Sigmoid colon (tissue), 7 donors: ENCODE data around the gene PLEKHS1. TPM values are rescaled to one million over a fixed set of nuclear protein-coding genes. Genes with fewer than 3 reads are reported as not detected.

Experiments
- DNase-seq: peaks from one replicate; pipeline ENCODE4 v3.0.0-alpha.2; 2019
- H3K27ac ChIP-seq, 4 donors: fragments of 200-600 bp; sonication (generic); one replicate each; pipeline ENCODE4 v1.5.1; 2016 to 2019; ENCODE audit warnings: mild to moderate bottlenecking in 1 of 4
- H3K27me3 ChIP-seq, 3 donors: fragments of 200-600 bp; sonication (generic); one replicate each; pipeline ENCODE4 v1.5.1; 2019; ENCODE audit warnings: mild to moderate bottlenecking in 1 of 3
- H3K36me3 ChIP-seq, 4 donors: fragments of 200-600 bp; sonication (generic); one replicate each; pipeline ENCODE4 v1.5.1; 2016 to 2019
- H3K4me1 ChIP-seq, 4 donors: fragments of 200-600 bp; sonication (generic); one replicate each; pipeline ENCODE4 v1.5.1; 2017 to 2019
- H3K4me3 ChIP-seq, 4 donors: fragments of 200-600 bp; sonication (generic); one replicate each; pipeline ENCODE4 v1.5.1; 2017 to 2019; ENCODE audit warnings: mild to moderate bottlenecking in 2 of 4, moderate library complexity in 1 of 4
- H3K9me3 ChIP-seq, 4 donors: fragments of 200-600 bp in 3 of 4; sonication (generic) in 3 of 4; one replicate each; pipeline versions ENCODE4 v1.5.1 to v1.6.1; 2013 to 2019
- CTCF ChIP-seq, 4 experiments: fragments of 450-650 bp in 3 of 4; fragments of 200-600 bp in 1 of 4; IDR thresholded peaks; one replicate each; pipeline ENCODE4 v1.5.1; 2016 to 2019; ENCODE audit warnings: antibody characterized with exemption in 4 of 4, mild to moderate bottlenecking in 3 of 4, moderate library complexity in 2 of 4
- EP300 ChIP-seq, 4 donors: sonication (generic); formaldehyde crosslinking; IDR thresholded peaks; one replicate each; pipeline ENCODE4 v1.6.1; 2017; ENCODE audit warnings: antibody characterized with exemption in 4 of 4
- POLR2A ChIP-seq, 2 donors: fragments of 450-650 bp; IDR thresholded peaks; one replicate each; pipeline ENCODE4 v1.6.1; 2016; ENCODE audit warnings: antibody characterized with exemption in 2 of 2, mild to moderate bottlenecking in 2 of 2, moderate library complexity in 2 of 2
- POLR2AphosphoS5 ChIP-seq, 4 donors: sonication (generic); formaldehyde crosslinking; IDR thresholded peaks; one replicate each; pipeline ENCODE4 v1.6.1; 2017; ENCODE audit warnings: antibody characterized with exemption in 4 of 4
- WGBS, 2 donors: extraction: QIAGEN DNeasy Blood & Tissue Kit; methylation state at CpG; one replicate each; pipeline ENCODE4 v1.1.7; 2013; 5-methylcytosine and 5-hydroxymethylcytosine counted together
- intact Hi-C: fragments of 100-400 bp; cut with DNase I; formaldehyde crosslinking; loops from one replicate; pipeline ENCODE4 v1.15.1; 2023
- polyA plus RNA-seq, 3 donors: library from polyadenylated mRNA; stranded (reverse); fragments of 200-250 nt; gene quantifications; one replicate each; pipeline ENCODE4 v1.2.3, GENCODE V29; 2013
- total RNA-seq, 4 donors: library from RNA; depleted of rRNA; stranded (reverse); fragments of >200 nt; gene quantifications; one replicate each; pipeline ENCODE4 v1.1.0, GENCODE V29; 2016
- donor health status: healthy with polysubstance abuse.
- donor health status: Bipolar disorder and iron deficiency.
- donor health status: healthy.

PLEKHS1 gene
- total and polyA plus RNA-seq, 7 donors = 1.4 to 11.0 (median 3.6) TPM; not detected in 4

- 70 to 86% methylated on average over 3 of the region's 3 CpGs for WGBS, 2 donors
- Histone ChIP-seq H3K9me3 (no peaks in the 10 kb centered on the region), H3K4me3 (no peak overlapping the region), H3K27me3 (no peaks in the 10 kb centered on the region), H3K27ac (no peak overlapping the region), H3K4me1 (no peaks in the 10 kb centered on the region), H3K36me3 (no peaks in the 10 kb centered on the region)
- no peak for DNase-seq
- TF ChIP-seq POLR2AphosphoS5 (IDR thresholded peaks at IDR 0.05) (no peak), EP300 (IDR thresholded peaks at IDR 0.05) (no peak), POLR2A (IDR thresholded peaks at IDR 0.05) (no peak), CTCF (IDR thresholded peaks at IDR 0.05) (no peak)
- intact Hi-C loops = no loop called here
These were observed 2.6 kb downstream of the PLEKHS1 start for GRCh38 chr10:113754125-113754524.

GRCh38 chr10:113754768-113755167, 3.3 kb downstream of the PLEKHS1 start:
- intact Hi-C loops = no loop called here
- Histone ChIP-seq H3K4me1 (no peaks in the 10 kb centered on the region), H3K4me3 (no peak overlapping the region), H3K36me3 (no peaks in the 10 kb centered on the region), H3K27me3 (no peaks in the 10 kb centered on the region), H3K27ac (no peak overlapping the region), H3K9me3 (no peaks in the 10 kb centered on the region)
- no peak for TF ChIP-seq CTCF (IDR thresholded peaks at IDR 0.05)
- TF ChIP-seq POLR2AphosphoS5 (IDR thresholded peaks at IDR 0.05) = no peak
- no peak for TF ChIP-seq POLR2A (IDR thresholded peaks at IDR 0.05)
- TF ChIP-seq EP300 (IDR thresholded peaks at IDR 0.05) = no peak
- 21 to 72% methylated on average over 9 of the region's 9 CpGs for WGBS, 2 donors
- DNase-seq = no peak

GRCh38 chr10:113756940-113757543, 5.6 kb downstream of the PLEKHS1 start:
- Histone ChIP-seq H3K4me1 (no peaks in the 10 kb centered on the region), H3K27me3 (no peaks in the 10 kb centered on the region), H3K27ac (no peak overlapping the region), H3K36me3 (no peaks in the 10 kb centered on the region), H3K4me3 (no peak overlapping the region), H3K9me3 (no peaks in the 10 kb centered on the region)
- 34 to 72% methylated on average over 12 of the region's 12 CpGs for WGBS, 2 donors
- intact Hi-C loops = no loop called here
- no peak for DNase-seq
- TF ChIP-seq POLR2A (IDR thresholded peaks at IDR 0.05) (no peak), POLR2AphosphoS5 (IDR thresholded peaks at IDR 0.05) (no peak), CTCF (IDR thresholded peaks at IDR 0.05) (no peak), EP300 (IDR thresholded peaks at IDR 0.05) (no peak)

GRCh38 chr10:113762083-113762482, 10.6 kb downstream of the PLEKHS1 start:
- Histone ChIP-seq H3K36me3 (no peaks in the 10 kb centered on the region), H3K9me3 (no peaks in the 10 kb centered on the region), H3K4me1 (peaks cover 0 to 10% (median 4%) of the 10 kb centered on the region in 4 donors), H3K27me3 (no peaks in the 10 kb centered on the region), H3K4me3 (no peak overlapping the region), H3K27ac (no peak overlapping the region)
- 16 to 17% methylated on average over 1 of the region's 1 CpG for WGBS, 2 donors
- intact Hi-C loops = no loop called here
- TF ChIP-seq EP300 (IDR thresholded peaks at IDR 0.05) (no peak), POLR2AphosphoS5 (IDR thresholded peaks at IDR 0.05) (no peak), POLR2A (IDR thresholded peaks at IDR 0.05) (no peak), CTCF (IDR thresholded peaks at IDR 0.05) (no peak)
- DNase-seq = no peak

GRCh38 chr10:113764582-113764981, 13.1 kb downstream of the PLEKHS1 start:
- intact Hi-C loops = no loop called here
- peak overlapping the region in 1 of 4 donors; percentile 38 for H3K27ac ChIP-seq
- H3K4me1 ChIP-seq = peaks cover 0 to 10% (median 4%) of the 10 kb centered on the region in 4 donors
- H3K36me3 ChIP-seq = no peaks in the 10 kb centered on the region
- TF ChIP-seq CTCF (IDR thresholded peaks at IDR 0.05) (no peak), POLR2A (IDR thresholded peaks at IDR 0.05) (no peak), POLR2AphosphoS5 (IDR thresholded peaks at IDR 0.05) (no peak), EP300 (IDR thresholded peaks at IDR 0.05) (no peak)
- no peak overlapping the region for H3K4me3 ChIP-seq
- no peaks in the 10 kb centered on the region for H3K9me3 ChIP-seq
- DNase-seq = no peak
- WGBS, 2 donors = 21 to 52% methylated on average over 1 of the region's 1 CpG
- no peaks in the 10 kb centered on the region for H3K27me3 ChIP-seq
